ENCODE measurements around the gene TRIM41. TPM values are rescaled to one million over a fixed set of nuclear protein-coding genes. Genes with fewer than 3 reads are reported as not detected.
A peak's percentile ranks its signal among the peaks of the same experiment; 100 is the strongest.

TRIM41 gene
- polyA plus RNA-seq, 1 of the 3 experiments (the other 2 are of a cell fraction), result 35.9 TPM

DNA sequence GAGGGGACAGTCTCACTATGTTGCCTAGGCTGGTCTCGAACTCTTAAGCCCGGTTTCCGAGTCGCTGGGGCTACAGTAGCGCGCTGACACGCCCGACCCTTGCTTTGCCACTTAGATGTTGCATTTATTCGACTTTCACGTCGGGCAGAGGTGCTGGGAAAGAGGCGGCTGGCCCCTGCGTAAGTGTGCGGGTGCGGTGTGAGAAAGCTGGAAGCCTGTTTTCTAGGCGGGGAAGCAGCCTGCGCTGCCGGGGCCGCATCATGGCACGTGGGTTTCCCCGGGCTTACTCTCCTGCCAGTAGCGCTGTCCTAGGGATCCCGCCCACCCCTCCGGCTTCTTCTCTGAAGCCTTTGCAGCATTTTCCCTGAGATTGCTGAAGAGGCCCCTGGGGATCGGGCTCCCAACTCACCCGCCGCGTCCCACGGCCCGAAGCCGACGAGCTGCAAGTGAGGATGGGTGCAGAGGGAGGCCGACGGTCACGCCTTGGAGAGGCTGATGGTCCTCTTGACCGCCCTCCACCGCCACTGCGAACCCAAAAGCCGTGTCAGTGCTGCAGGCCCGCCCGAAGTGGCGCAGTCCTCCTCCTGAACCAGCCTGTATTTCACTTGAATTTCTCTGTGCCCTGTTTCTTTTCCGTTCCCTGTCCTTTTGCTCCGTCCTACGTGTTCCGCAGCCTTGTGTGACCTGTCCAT, 5.8 kb upstream of the TRIM41 start:
- Histone ChIP-seq H3K4me2 (peak overlapping the region; percentile 90), H3K9me2 (no peaks in the 10 kb centered on the region), H3K9me3 (no peaks in the 10 kb centered on the region), H3K9ac (peak overlapping the region; percentile 8; the same call in 1 of the 2 replicates), H3K79me2 (ENCODE audit: insufficient read depth) (no peaks in the 10 kb centered on the region), H2AFZ (ENCODE audit: low read depth) (peak overlapping the region; percentile 75; the same call in 1 of the 2 replicates), H3F3A (replicated peaks; ENCODE audit: insufficient read depth) (peaks cover 45% of the 10 kb centered on the region), H3K36me3 (replicated peaks in 1 of 2; ENCODE audit: control insufficient read depth in 1 of 2, insufficient read depth in 2 of 2, low read length in 1 of 2) (no peaks in the 10 kb centered on the region), H3K27ac (ENCODE audit: low read depth in 2 of 2, low read length in 1 of 2) (peak overlapping the region; percentile 54 to 60; a peak in 3 of 4 replicates), H3K4me3 (ENCODE audit: low read depth in 2 of 2, low read length in 1 of 2) (peak overlapping the region; percentile 52 to 58), H3K27me3 (ENCODE audit: insufficient read depth) (no peaks in the 10 kb centered on the region), H3K4me1 (ENCODE audit: control insufficient read depth in 1 of 2, insufficient read depth in 2 of 2, low read depth in 1 of 2, low read length in 1 of 2) (peaks cover 0 to 16% of the 10 kb centered on the region in 2 experiments; a peak in 1 of 4 replicates), H4K20me1 (ENCODE audit: insufficient read depth) (peaks cover 5% of the 10 kb centered on the region)
- peak; percentile 63 for DNase-seq
- under 1% methylated on average over 18 of the region's 46 CpGs for WGBS (ENCODE audit: low lambda C conversion rate)
- ChIA-PET POLR2A (no interaction called here), CTCF (interaction anchor here (0.8 to 2.2 kb wide), 7 partner anchors 10 to 32 kb away, joined by 3 to 6 read pairs (median 4); partner anchors contain the start of gene TRIM7)
- TF ChIP-seq YY1 (IDR thresholded peaks at IDR 0.05; ENCODE audit: low read depth) (no peak), JUND (IDR thresholded peaks at IDR 0.05) (no peak), MXI1 (IDR thresholded peaks at IDR 0.05; ENCODE audit: low read depth, low read length) (peak; percentile 76; the same call in 1 of the 2 replicates)
- TF ChIP-seq, protein P1, sequence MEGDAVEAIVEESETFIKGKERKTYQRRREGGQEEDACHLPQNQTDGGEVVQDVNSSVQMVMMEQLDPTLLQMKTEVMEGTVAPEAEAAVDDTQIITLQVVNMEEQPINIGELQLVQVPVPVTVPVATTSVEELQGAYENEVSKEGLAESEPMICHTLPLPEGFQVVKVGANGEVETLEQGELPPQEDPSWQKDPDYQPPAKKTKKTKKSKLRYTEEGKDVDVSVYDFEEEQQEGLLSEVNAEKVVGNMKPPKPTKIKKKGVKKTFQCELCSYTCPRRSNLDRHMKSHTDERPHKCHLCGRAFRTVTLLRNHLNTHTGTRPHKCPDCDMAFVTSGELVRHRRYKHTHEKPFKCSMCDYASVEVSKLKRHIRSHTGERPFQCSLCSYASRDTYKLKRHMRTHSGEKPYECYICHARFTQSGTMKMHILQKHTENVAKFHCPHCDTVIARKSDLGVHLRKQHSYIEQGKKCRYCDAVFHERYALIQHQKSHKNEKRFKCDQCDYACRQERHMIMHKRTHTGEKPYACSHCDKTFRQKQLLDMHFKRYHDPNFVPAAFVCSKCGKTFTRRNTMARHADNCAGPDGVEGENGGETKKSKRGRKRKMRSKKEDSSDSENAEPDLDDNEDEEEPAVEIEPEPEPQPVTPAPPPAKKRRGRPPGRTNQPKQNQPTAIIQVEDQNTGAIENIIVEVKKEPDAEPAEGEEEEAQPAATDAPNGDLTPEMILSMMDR (IDR thresholded peaks at IDR 0.05), result peak; percentile 35
- TF ChIP-seq, protein P2, sequence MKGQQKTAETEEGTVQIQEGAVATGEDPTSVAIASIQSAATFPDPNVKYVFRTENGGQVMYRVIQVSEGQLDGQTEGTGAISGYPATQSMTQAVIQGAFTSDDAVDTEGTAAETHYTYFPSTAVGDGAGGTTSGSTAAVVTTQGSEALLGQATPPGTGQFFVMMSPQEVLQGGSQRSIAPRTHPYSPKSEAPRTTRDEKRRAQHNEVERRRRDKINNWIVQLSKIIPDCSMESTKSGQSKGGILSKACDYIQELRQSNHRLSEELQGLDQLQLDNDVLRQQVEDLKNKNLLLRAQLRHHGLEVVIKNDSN (IDR thresholded peaks at IDR 0.05; ENCODE audit: borderline replicate concordance, low read depth), result peak; percentile 52
- TF ChIP-seq, protein P3, sequence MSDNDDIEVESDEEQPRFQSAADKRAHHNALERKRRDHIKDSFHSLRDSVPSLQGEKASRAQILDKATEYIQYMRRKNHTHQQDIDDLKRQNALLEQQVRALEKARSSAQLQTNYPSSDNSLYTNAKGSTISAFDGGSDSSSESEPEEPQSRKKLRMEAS (IDR thresholded peaks at IDR 0.05; ENCODE audit: low read depth), result peak; percentile 78

DNA sequence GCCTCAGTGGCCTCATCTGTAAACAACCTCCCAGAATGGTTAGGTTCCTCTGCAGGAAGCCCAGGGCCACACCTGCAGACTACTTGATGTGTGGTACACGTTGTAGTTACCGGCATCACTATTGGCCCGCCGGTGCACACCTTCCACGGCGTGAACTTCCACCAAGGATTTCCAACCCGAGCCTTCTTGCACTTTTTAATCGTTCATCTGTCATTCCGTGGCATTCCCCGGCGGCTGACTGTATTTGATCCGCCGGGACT, 5.3 kb upstream of the TRIM41 start:
- H3K4me3 ChIP-seq (ENCODE audit: low read depth in 2 of 2, low read length in 1 of 2), result peak overlapping the region; percentile 52 to 58
- ChIA-PET POLR2A (no interaction called here), CTCF (interaction anchor here (0.8 to 2.2 kb wide), 6 partner anchors 13 to 33 kb away, joined by 3 to 6 read pairs (median 4); partner anchors contain the start of gene TRIM7)
- H3K4me1 ChIP-seq (ENCODE audit: control insufficient read depth in 1 of 2, insufficient read depth in 2 of 2, low read depth in 1 of 2, low read length in 1 of 2), result peaks cover 0 to 16% of the 10 kb centered on the region in 2 experiments; a peak in 1 of 4 replicates
- H3K4me2 ChIP-seq, result peak overlapping the region; percentile 90
- peaks cover 49% of the 10 kb centered on the region for H3F3A ChIP-seq (replicated peaks; ENCODE audit: insufficient read depth)
- peak overlapping the region; percentile 54 to 60 for H3K27ac ChIP-seq (ENCODE audit: low read depth in 2 of 2, low read length in 1 of 2)
- DNase-seq, result no peak
- peaks cover 5% of the 10 kb centered on the region for H4K20me1 ChIP-seq (ENCODE audit: insufficient read depth)
- H3K79me2 ChIP-seq (ENCODE audit: insufficient read depth), result no peaks in the 10 kb centered on the region
- H3K9me2 ChIP-seq, result no peaks in the 10 kb centered on the region
- 7% methylated on average over 13 of the region's 13 CpGs for WGBS (ENCODE audit: low lambda C conversion rate)
- H3K36me3 ChIP-seq (replicated peaks in 1 of 2; ENCODE audit: control insufficient read depth in 1 of 2, insufficient read depth in 2 of 2, low read length in 1 of 2), result no peaks in the 10 kb centered on the region
- H3K27me3 ChIP-seq (ENCODE audit: insufficient read depth), result no peaks in the 10 kb centered on the region
- H3K9me3 ChIP-seq, result no peaks in the 10 kb centered on the region
- peak overlapping the region; percentile 75; the same call in 1 of the 2 replicates for H2AFZ ChIP-seq (ENCODE audit: low read depth)
- peak overlapping the region; percentile 8; the same call in 1 of the 2 replicates for H3K9ac ChIP-seq
- TF ChIP-seq FOSL2 (IDR thresholded peaks at IDR 0.05; ENCODE audit: borderline replicate concordance, low read depth) (no peak), CHD2 (IDR thresholded peaks at IDR 0.05; ENCODE audit: low read length, partially characterized antibody) (no peak), ELF1 (IDR thresholded peaks at IDR 0.05) (no peak), SMC3 (IDR thresholded peaks at IDR 0.05; ENCODE audit: low read depth, low read length) (no peak), GABPA (IDR thresholded peaks at IDR 0.05; ENCODE audit: low read depth) (no peak), MEF2A (IDR thresholded peaks at IDR 0.05; ENCODE audit: borderline replicate concordance, low read depth) (no peak), RXRA (IDR thresholded peaks at IDR 0.05; ENCODE audit: borderline replicate concordance, low read depth) (no peak), EP300 (IDR thresholded peaks at IDR 0.05; ENCODE audit: borderline replicate concordance in 1 of 2, low read depth in 1 of 2, low read length in 1 of 2) (no peak), POLR2AphosphoS5 (IDR thresholded peaks at IDR 0.05; ENCODE audit: low read depth, low read length) (no peak), RFX5 (IDR thresholded peaks at IDR 0.05; ENCODE audit: low read length) (no peak), NFIC (IDR thresholded peaks at IDR 0.05; ENCODE audit: borderline replicate concordance) (no peak), MXI1 (IDR thresholded peaks at IDR 0.05; ENCODE audit: low read depth, low read length) (no peak)
- TF ChIP-seq, protein P1 (IDR thresholded peaks at IDR 0.05), result no peak; the same call in 1 of the 2 replicates
- TF ChIP-seq, protein P4, sequence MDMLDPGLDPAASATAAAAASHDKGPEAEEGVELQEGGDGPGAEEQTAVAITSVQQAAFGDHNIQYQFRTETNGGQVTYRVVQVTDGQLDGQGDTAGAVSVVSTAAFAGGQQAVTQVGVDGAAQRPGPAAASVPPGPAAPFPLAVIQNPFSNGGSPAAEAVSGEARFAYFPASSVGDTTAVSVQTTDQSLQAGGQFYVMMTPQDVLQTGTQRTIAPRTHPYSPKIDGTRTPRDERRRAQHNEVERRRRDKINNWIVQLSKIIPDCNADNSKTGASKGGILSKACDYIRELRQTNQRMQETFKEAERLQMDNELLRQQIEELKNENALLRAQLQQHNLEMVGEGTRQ (IDR thresholded peaks at IDR 0.05; ENCODE audit: borderline replicate concordance, low read depth, low read length), result no peak
- TF ChIP-seq, protein P2 (IDR thresholded peaks at IDR 0.05; ENCODE audit: borderline replicate concordance, low read depth), result no peak
